GM18909 (cell line): Measurements from ENCODE around the gene LRRC4C.

Source experiments
- ATAC-seq: cut with Tn5 transposase; IDR thresholded peaks from one replicate; pipeline ENCODE4 v1.9.1; 2021; ENCODE audit warnings: mild to moderate bottlenecking; ENCODE audit not compliant: unreplicated experiment, poor library complexity

Gene LRRC4C

DNA sequence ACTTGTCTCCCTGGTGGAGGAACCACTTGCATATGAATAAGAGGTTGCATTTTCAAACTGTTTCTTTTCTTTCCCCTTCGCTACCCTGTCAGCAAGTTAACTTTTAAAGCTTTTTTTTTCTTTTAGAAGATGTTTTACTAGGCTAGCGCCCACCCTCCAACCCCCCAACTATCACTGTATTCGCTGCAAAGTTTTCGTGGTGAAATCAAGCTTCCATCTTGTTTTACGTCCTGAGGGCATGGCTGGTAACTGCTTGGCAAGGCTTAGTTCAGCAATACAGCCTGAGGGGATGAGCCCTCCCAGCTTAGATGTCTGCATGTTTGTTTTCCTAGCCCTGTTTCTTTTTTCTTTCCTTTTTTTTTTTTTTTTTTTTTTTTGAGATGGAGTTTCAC is 1359.3 kb downstream of the LRRC4C start:
- no peak for ATAC-seq

GRCh38 chr11:40099426-40100161 is 1359.9 kb downstream of the LRRC4C start:
- no peak for ATAC-seq

DNA sequence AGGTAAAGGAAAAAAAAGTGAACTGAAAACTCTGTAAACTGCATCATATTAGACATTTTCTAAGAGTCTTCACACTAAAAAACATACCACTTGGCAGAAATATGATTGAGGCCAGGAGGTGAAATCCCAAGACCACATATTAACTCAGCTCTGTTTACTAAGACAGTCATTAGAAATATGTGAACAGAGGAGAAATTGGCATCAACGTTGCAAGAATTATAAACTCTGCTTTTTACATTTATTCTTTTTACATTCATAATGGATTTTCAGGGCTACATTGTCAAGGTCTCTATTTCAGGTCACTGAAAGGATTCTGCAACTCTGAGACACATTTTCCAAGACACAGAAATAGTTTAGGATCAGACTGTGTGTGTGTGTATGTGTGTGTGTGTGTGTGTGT is 1364.0 kb downstream of the LRRC4C start:
- ATAC-seq = no peak

DNA sequence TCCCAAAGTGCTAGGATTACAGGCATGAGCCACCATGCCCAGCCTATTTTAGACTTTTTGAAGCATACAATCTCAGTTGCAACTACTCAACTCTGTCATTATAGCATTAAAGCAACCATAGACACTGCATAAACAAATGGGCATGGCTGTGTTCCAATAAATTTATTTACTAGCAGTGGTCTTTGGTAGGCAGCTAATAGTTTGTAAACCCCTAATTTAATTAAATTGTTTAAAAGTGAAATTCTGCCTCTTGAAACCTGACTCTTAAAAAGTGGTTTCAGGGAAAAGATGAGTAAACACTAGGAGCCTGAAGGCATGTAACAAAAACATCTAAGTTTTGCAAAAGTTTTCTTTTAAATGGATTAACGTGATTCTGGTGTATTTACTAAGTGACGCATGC is 1364.5 kb downstream of the LRRC4C start:
- ATAC-seq = no peak

DNA sequence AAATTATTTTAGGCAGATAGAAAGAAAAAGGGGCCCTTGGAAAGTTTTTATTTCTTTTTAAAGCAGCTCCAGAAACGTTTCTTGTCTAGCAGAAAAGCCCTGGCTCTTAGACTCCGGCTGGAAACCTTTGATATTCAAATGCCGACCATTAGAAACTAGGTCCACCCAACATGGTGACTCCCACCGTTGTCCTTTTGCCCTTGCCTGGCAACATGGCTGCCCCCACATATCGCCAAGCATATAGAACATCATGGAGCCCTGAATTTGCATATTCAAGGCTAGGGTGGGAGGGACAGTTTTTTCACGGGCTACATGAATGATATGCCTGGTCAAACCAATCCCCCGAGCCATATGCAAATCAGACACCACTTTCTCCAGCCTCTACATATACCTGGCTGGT is 1379.0 kb downstream of the LRRC4C start:
- no peak for ATAC-seq
